BLaER1 (cell line): ENCODE measurements around the gene SEMA4D.
A peak's percentile ranks its signal among the peaks of the same experiment; 100 is the strongest.

Source experiments
- H3K27ac ChIP-seq: shearing (Covaris generic); formaldehyde crosslinking; 2 replicates; pipeline ENCODE4 v1.8.1; 2022
- H3K27me3 ChIP-seq: shearing (Covaris generic); formaldehyde crosslinking; 2 replicates; pipeline ENCODE4 v1.8.1; 2022
- H3K36me3 ChIP-seq: shearing (Covaris generic); formaldehyde crosslinking; 2 replicates; pipeline ENCODE4 v1.8.1; 2022
- H3K4me1 ChIP-seq: shearing (Covaris generic); formaldehyde crosslinking; 2 replicates; pipeline ENCODE4 v1.8.1; 2022
- H3K4me2 ChIP-seq: shearing (Covaris generic); formaldehyde crosslinking; 2 replicates; pipeline ENCODE4 v1.8.1; 2022
- H3K4me3 ChIP-seq: shearing (Covaris generic); formaldehyde crosslinking; 2 replicates; pipeline ENCODE4 v1.8.1; 2022
- H3K9ac ChIP-seq: shearing (Covaris generic); formaldehyde crosslinking; 2 replicates; pipeline ENCODE4 v1.8.1; 2022
- H3K9me3 ChIP-seq: shearing (Covaris generic); formaldehyde crosslinking; 2 replicates; pipeline ENCODE4 v1.8.1; 2022
- H4K20me1 ChIP-seq: shearing (Covaris generic); formaldehyde crosslinking; 2 replicates; pipeline ENCODE4 v1.8.1; 2022
- Cebpa-rat ChIP-seq: shearing (Covaris generic); IDR thresholded peaks from 2 replicates; pipeline ENCODE4 v1.8.1; 2022

Gene SEMA4D

GRCh38 chr9:89470224-89470839, 27.6 kb downstream of the SEMA4D start:
- no peak overlapping the region for H3K4me3 ChIP-seq
- H3K36me3 ChIP-seq, result peaks cover 76% of the 10 kb centered on the region
- H3K4me2 ChIP-seq, result peak overlapping the region; percentile 49
- no peaks in the 10 kb centered on the region for H3K9me3 ChIP-seq
- H3K9ac ChIP-seq, result no peak overlapping the region
- no peaks in the 10 kb centered on the region for H3K27me3 ChIP-seq
- no peak overlapping the region for H3K27ac ChIP-seq
- peaks cover 100% of the 10 kb centered on the region for H4K20me1 ChIP-seq
- no peak for TF ChIP-seq Cebpa-rat
- peaks cover 87% of the 10 kb centered on the region for H3K4me1 ChIP-seq

GRCh38 chr9:89469003-89469402, 28.9 kb downstream of the SEMA4D start:
- Histone ChIP-seq H3K36me3 (peaks cover 62% of the 10 kb centered on the region), H4K20me1 (peaks cover 100% of the 10 kb centered on the region), H3K4me2 (no peak overlapping the region), H3K4me3 (no peak overlapping the region), H3K4me1 (peaks cover 87% of the 10 kb centered on the region), H3K9me3 (no peaks in the 10 kb centered on the region), H3K9ac (no peak overlapping the region), H3K27ac (no peak overlapping the region), H3K27me3 (no peaks in the 10 kb centered on the region)
- TF ChIP-seq Cebpa-rat, result no peak

GRCh38 chr9:89468281-89468960, 29.5 kb downstream of the SEMA4D start:
- H3K4me2 ChIP-seq, result peak overlapping the region; percentile 17; the same call in 1 of the 2 replicates
- peaks cover 100% of the 10 kb centered on the region for H4K20me1 ChIP-seq
- H3K4me3 ChIP-seq, result no peak overlapping the region
- H3K4me1 ChIP-seq, result peaks cover 91% of the 10 kb centered on the region
- no peak for TF ChIP-seq Cebpa-rat
- H3K27ac ChIP-seq, result no peak overlapping the region
- peaks cover 56% of the 10 kb centered on the region for H3K36me3 ChIP-seq
- no peaks in the 10 kb centered on the region for H3K27me3 ChIP-seq
- no peaks in the 10 kb centered on the region for H3K9me3 ChIP-seq
- H3K9ac ChIP-seq, result no peak overlapping the region

- no peak overlapping the region for H3K9ac ChIP-seq
- H3K4me1 ChIP-seq, result peaks cover 97% of the 10 kb centered on the region
- no peak overlapping the region for H3K27ac ChIP-seq
- H3K27me3 ChIP-seq, result no peaks in the 10 kb centered on the region
- TF ChIP-seq Cebpa-rat, result no peak
- no peak overlapping the region for H3K4me3 ChIP-seq
- peaks cover 99% of the 10 kb centered on the region for H4K20me1 ChIP-seq
- H3K4me2 ChIP-seq, result no peak overlapping the region
- H3K9me3 ChIP-seq, result no peaks in the 10 kb centered on the region
- H3K36me3 ChIP-seq, result peaks cover 49% of the 10 kb centered on the region
These were observed 30.7 kb downstream of the SEMA4D start for GRCh38 chr9:89467278-89467625.

GRCh38 chr9:89466451-89467277, 31.2 kb downstream of the SEMA4D start:
- Histone ChIP-seq H3K36me3 (peaks cover 46% of the 10 kb centered on the region), H3K9me3 (no peaks in the 10 kb centered on the region), H3K27me3 (no peaks in the 10 kb centered on the region), H3K4me1 (peaks cover 97% of the 10 kb centered on the region), H3K4me3 (no peak overlapping the region), H3K9ac (no peak overlapping the region), H3K4me2 (peak overlapping the region; percentile 93; the same call in 1 of the 2 replicates), H4K20me1 (peaks cover 99% of the 10 kb centered on the region), H3K27ac (no peak overlapping the region)
- TF ChIP-seq Cebpa-rat, result no peak

GRCh38 chr9:89465726-89466308, 32.1 kb downstream of the SEMA4D start:
- H3K4me3 ChIP-seq, result no peak overlapping the region
- no peak for TF ChIP-seq Cebpa-rat
- peaks cover 90% of the 10 kb centered on the region for H3K4me1 ChIP-seq
- H3K27me3 ChIP-seq, result no peaks in the 10 kb centered on the region
- no peak overlapping the region for H3K27ac ChIP-seq
- no peaks in the 10 kb centered on the region for H3K9me3 ChIP-seq
- no peak overlapping the region for H3K9ac ChIP-seq
- H3K36me3 ChIP-seq, result peaks cover 47% of the 10 kb centered on the region
- peaks cover 99% of the 10 kb centered on the region for H4K20me1 ChIP-seq
- H3K4me2 ChIP-seq, result peak overlapping the region; percentile 93

- H3K9me3 ChIP-seq, result no peaks in the 10 kb centered on the region
- H3K9ac ChIP-seq, result 0 out of 2 replicates have a peak overlapping the region, but pooled peaks have one; percentile 57
- no peak overlapping the region for H3K4me3 ChIP-seq
- H4K20me1 ChIP-seq, result peaks cover 99% of the 10 kb centered on the region
- peak overlapping the region; percentile 71 for H3K27ac ChIP-seq
- H3K4me2 ChIP-seq, result peak overlapping the region; percentile 93
- peaks cover 55% of the 10 kb centered on the region for H3K36me3 ChIP-seq
- H3K27me3 ChIP-seq, result no peaks in the 10 kb centered on the region
- TF ChIP-seq Cebpa-rat, result no peak
- H3K4me1 ChIP-seq, result peaks cover 87% of the 10 kb centered on the region
These were observed 32.9 kb downstream of the SEMA4D start for GRCh38 chr9:89465001-89465451.

- TF ChIP-seq Cebpa-rat, result no peak
- Histone ChIP-seq H3K9ac (peak overlapping the region; percentile 57; the same call in 1 of the 2 replicates), H4K20me1 (peaks cover 99% of the 10 kb centered on the region), H3K4me2 (peak overlapping the region; percentile 93), H3K27me3 (no peaks in the 10 kb centered on the region), H3K9me3 (no peaks in the 10 kb centered on the region), H3K4me3 (peak overlapping the region; percentile 39; the same call in 1 of the 2 replicates), H3K4me1 (peaks cover 84% of the 10 kb centered on the region), H3K27ac (peak overlapping the region; percentile 71), H3K36me3 (peaks cover 61% of the 10 kb centered on the region)
These were observed 33.5 kb downstream of the SEMA4D start for GRCh38 chr9:89464300-89464901.
